ENCODE results near the gene PXMP2. TPM values are rescaled to one million over a fixed set of nuclear protein-coding genes. Genes with fewer than 3 reads are reported as not detected.
A peak's percentile ranks its signal among the peaks of the same experiment; 100 is the strongest.

PXMP2 gene
- total and polyA plus RNA-seq, 2 donors from 2014 or later: 23.4 to 90.9 TPM

- Histone ChIP-seq H3K9ac (ENCODE audit: low read length in 3 of 3) (no peak overlapping the region), H3K36me3 (ENCODE audit: control insufficient read depth in 2 of 3, insufficient read depth in 3 of 3, low read length in 3 of 3) (peaks cover 9 to 83% (median 54%) of the 10 kb centered on the region in 3 donors), H3K9me3 (ENCODE audit: control insufficient read depth in 2 of 3, insufficient read depth in 1 of 3, low read length in 3 of 3) (no peaks in the 10 kb centered on the region), H3K27me3 (ENCODE audit: control insufficient read depth, insufficient read depth, low read length) (no peaks in the 10 kb centered on the region), H3K27ac (ENCODE audit: low read depth in 2 of 2, low read length in 2 of 2) (no peak overlapping the region), H3K4me1 (ENCODE audit: control insufficient read depth in 2 of 3, insufficient read depth in 2 of 3, low read depth in 1 of 3, low read length in 3 of 3) (no peaks in the 10 kb centered on the region), H3K4me3 (ENCODE audit: low read length in 3 of 3) (no peak overlapping the region)
- TF ChIP-seq CTCF (IDR thresholded peaks at IDR 0.05; ENCODE audit: borderline replicate concordance, extremely low read depth, insufficient read depth): no peak
- FAIRE-seq (no peak), DNase-seq (peak in 1 of 5 donors; percentile 33)
- intact Hi-C loops (cut with DNase I): no loop called here
Measured at GRCh38 chr12:132736378-132736777, 49.0 kb downstream of the PXMP2 start.

- intact Hi-C loops (cut with DNase I): no loop called here
- no peaks in the 10 kb centered on the region for H3K4me1 ChIP-seq (ENCODE audit: control insufficient read depth in 2 of 3, insufficient read depth in 2 of 3, low read depth in 1 of 3, low read length in 3 of 3)
- no peak overlapping the region for H3K4me3 ChIP-seq (ENCODE audit: low read length in 3 of 3)
- no peaks in the 10 kb centered on the region for H3K27me3 ChIP-seq (ENCODE audit: control insufficient read depth, insufficient read depth, low read length)
- peak in 1 of 5 donors; percentile 52 for DNase-seq
- H3K9me3 ChIP-seq (ENCODE audit: control insufficient read depth in 2 of 3, insufficient read depth in 1 of 3, low read length in 3 of 3): no peaks in the 10 kb centered on the region
- FAIRE-seq: no peak
- TF ChIP-seq CTCF (IDR thresholded peaks at IDR 0.05; ENCODE audit: borderline replicate concordance, extremely low read depth, insufficient read depth): no peak
- no peak overlapping the region for H3K27ac ChIP-seq (ENCODE audit: low read depth in 2 of 2, low read length in 2 of 2)
- peaks cover 9 to 85% (median 48%) of the 10 kb centered on the region in 3 donors for H3K36me3 ChIP-seq (ENCODE audit: control insufficient read depth in 2 of 3, insufficient read depth in 3 of 3, low read length in 3 of 3)
- H3K9ac ChIP-seq (ENCODE audit: low read length in 3 of 3): no peak overlapping the region
Measured at GRCh38 chr12:132736913-132737312, 49.5 kb downstream of the PXMP2 start.

- no peak for FAIRE-seq
Measured at GRCh38 chr12:132739600-132740312, 52.4 kb downstream of the PXMP2 start.

More at GRCh38 chr12:132739600-132740312, 52.4 kb downstream of the PXMP2 start:
- Histone ChIP-seq H3K36me3 (ENCODE audit: control insufficient read depth in 2 of 3, insufficient read depth in 3 of 3, low read length in 3 of 3) (peaks cover 10 to 77% (median 39%) of the 10 kb centered on the region in 3 donors), H3K9me3 (ENCODE audit: control insufficient read depth in 2 of 3, insufficient read depth in 1 of 3, low read length in 3 of 3) (no peaks in the 10 kb centered on the region), H3K4me1 (ENCODE audit: control insufficient read depth in 2 of 3, insufficient read depth in 2 of 3, low read depth in 1 of 3, low read length in 3 of 3) (no peaks in the 10 kb centered on the region), H3K27ac (ENCODE audit: low read depth in 2 of 2, low read length in 2 of 2) (no peak overlapping the region), H3K4me3 (ENCODE audit: low read length in 3 of 3) (no peak overlapping the region), H3K27me3 (ENCODE audit: control insufficient read depth, insufficient read depth, low read length) (no peaks in the 10 kb centered on the region), H3K9ac (ENCODE audit: low read length in 3 of 3) (no peak overlapping the region)
- intact Hi-C loops (cut with DNase I): no loop called here
- peak in 1 of 5 donors; percentile 32 for DNase-seq
- no peak for TF ChIP-seq CTCF (IDR thresholded peaks at IDR 0.05; ENCODE audit: borderline replicate concordance, extremely low read depth, insufficient read depth)
